CD8-positive, alpha-beta memory T cell (primary cell): ENCODE results near the gene LRATD1. TPM values are rescaled to one million over a fixed set of nuclear protein-coding genes. Genes with fewer than 3 reads are reported as not detected.

Experiments used
- CTCF ChIA-PET: fragments of 350-600 bp; sonication (Branson Sonifier 250); formaldehyde crosslinking; loops from one replicate; lab custom pipeline; 2021; ENCODE audit warnings: antibody characterized with exemption; lab: Charles Lee
- POLR2A ChIA-PET: fragments of 350-600 bp; sonication (Branson Sonifier 250); formaldehyde crosslinking; loops from one replicate; lab custom pipeline; 2021; ENCODE audit warnings: antibody characterized with exemption; lab: Charles Lee
- DNase-seq, 5 donors: peaks; one replicate each; pipeline versions ENCODE4 v3.0.0 to v3.0.0-alpha.2; 2020 to 2022; ENCODE audit warnings: mixed read lengths in 1 of 5
- H3K27ac ChIP-seq: one replicate; pipeline ENCODE4 v1.7.0; 2013; ENCODE audit warnings: low read depth, mild to moderate bottlenecking, low read length, moderate library complexity
- H3K27me3 ChIP-seq: 2 replicates; pipeline ENCODE4 v1.7.0; 2013; ENCODE audit warnings: low read length, mild to moderate bottlenecking; ENCODE audit not compliant: insufficient read depth, poor library complexity, severe bottlenecking
- H3K36me3 ChIP-seq: 2 replicates; pipeline ENCODE4 v1.7.0; 2013; ENCODE audit warnings: mild to moderate bottlenecking, low read length, moderate library complexity; ENCODE audit not compliant: insufficient read depth
- H3K4me1 ChIP-seq: 2 replicates; pipeline ENCODE4 v1.7.0; 2013; ENCODE audit warnings: mild to moderate bottlenecking, low read length, moderate library complexity; ENCODE audit not compliant: insufficient read depth
- H3K4me3 ChIP-seq: 2 replicates; pipeline ENCODE4 v1.7.0; 2013; ENCODE audit warnings: mild to moderate bottlenecking, low read length
- H3K9me3 ChIP-seq: 2 replicates; pipeline ENCODE4 v1.7.0; 2013; ENCODE audit warnings: mild to moderate bottlenecking, low read length
- H3K27ac Mint-ChIP-seq, 8 donors: one replicate each; pipeline ENCODE4 v1.8.0; 2020 to 2021; ENCODE audit warnings: mixed read lengths in 8 of 8, mild to moderate bottlenecking in 6 of 8, inconsistent platforms in 3 of 8, moderate library complexity in 3 of 8
- H3K27me3 Mint-ChIP-seq, 2 donors: one replicate each; pipeline ENCODE4 v1.8.0; 2020 to 2021; ENCODE audit warnings: mixed read lengths in 2 of 2, mild to moderate bottlenecking in 1 of 2, moderate library complexity in 1 of 2
- H3K36me3 Mint-ChIP-seq, 3 donors: one replicate each; pipeline ENCODE4 v1.8.0; 2020 to 2021; ENCODE audit warnings: mixed read lengths in 3 of 3, inconsistent platforms in 1 of 3, mild to moderate bottlenecking in 1 of 3
- H3K4me1 Mint-ChIP-seq, 3 donors: one replicate each; pipeline ENCODE4 v1.8.0; 2020 to 2021; ENCODE audit warnings: mixed read lengths in 3 of 3, inconsistent platforms in 1 of 3, mild to moderate bottlenecking in 1 of 3
- H3K4me3 Mint-ChIP-seq, 7 donors: one replicate each; pipeline ENCODE4 v1.8.0; 2020 to 2021; ENCODE audit warnings: mixed read lengths in 7 of 7, mild to moderate bottlenecking in 6 of 7, moderate library complexity in 4 of 7, inconsistent platforms in 2 of 7
- H3K9me3 Mint-ChIP-seq, 5 donors: one replicate each; pipeline ENCODE4 v1.8.0; 2020 to 2022; ENCODE audit warnings: mixed read lengths in 5 of 5, mild to moderate bottlenecking in 3 of 5, moderate library complexity in 2 of 5, inconsistent platforms in 1 of 5
- polyA plus RNA-seq: library from polyadenylated mRNA; unstranded; fragments of 300-500 nt; fragmentation: Illumina TruSeq; gene quantifications from one replicate; pipeline ENCODE4 v1.2.3, GENCODE V29; 2021
- total RNA-seq, 2 experiments: library from RNA; stranded (reverse); gene quantifications; one replicate each; pipeline ENCODE4 v1.2.3, GENCODE V29; 2021

The LRATD1 gene
- total and polyA plus RNA-seq, 3 experiments from 2014 or later: not detected

GRCh38 chr2:14656146-14656545, 23.6 kb downstream of the LRATD1 start:
- no peak overlapping the region for H3K27ac Mint-ChIP-seq
- H3K36me3 Mint-ChIP-seq: no peaks in the 10 kb centered on the region
- Histone ChIP-seq H3K36me3 (no peaks in the 10 kb centered on the region), H3K27me3 (no peaks in the 10 kb centered on the region), H3K4me1 (no peaks in the 10 kb centered on the region), H3K27ac (no peak overlapping the region), H3K4me3 (no peak overlapping the region), H3K9me3 (no peaks in the 10 kb centered on the region)
- DNase-seq: no peak
- POLR2A ChIA-PET: no interaction called here
- CTCF ChIA-PET: no interaction called here
- H3K4me3 Mint-ChIP-seq: no peak overlapping the region
- no peaks in the 10 kb centered on the region for H3K27me3 Mint-ChIP-seq
- no peaks in the 10 kb centered on the region for H3K4me1 Mint-ChIP-seq
- peaks cover 0 to 6% (median 0%) of the 10 kb centered on the region in 5 donors for H3K9me3 Mint-ChIP-seq

- peaks cover 0 to 6% (median 0%) of the 10 kb centered on the region in 5 donors for H3K9me3 Mint-ChIP-seq
- H3K27me3 Mint-ChIP-seq: peaks cover 0 to 1% of the 10 kb centered on the region in 2 donors
- DNase-seq: no peak
- H3K4me1 Mint-ChIP-seq: no peaks in the 10 kb centered on the region
- no peak overlapping the region for H3K4me3 ChIP-seq
- no peak overlapping the region for H3K27ac ChIP-seq
- CTCF ChIA-PET: no interaction called here
- H3K36me3 ChIP-seq: no peaks in the 10 kb centered on the region
- no peak overlapping the region for H3K27ac Mint-ChIP-seq
- POLR2A ChIA-PET: no interaction called here
- no peaks in the 10 kb centered on the region for H3K9me3 ChIP-seq
- no peaks in the 10 kb centered on the region for H3K4me1 ChIP-seq
- no peaks in the 10 kb centered on the region for H3K36me3 Mint-ChIP-seq
- no peak overlapping the region for H3K4me3 Mint-ChIP-seq
- H3K27me3 ChIP-seq: no peaks in the 10 kb centered on the region
Measured at GRCh38 chr2:14661163-14661562, 28.6 kb downstream of the LRATD1 start.

- Histone ChIP-seq H3K27me3 (no peaks in the 10 kb centered on the region), H3K4me1 (no peaks in the 10 kb centered on the region), H3K4me3 (no peak overlapping the region), H3K27ac (no peak overlapping the region), H3K36me3 (no peaks in the 10 kb centered on the region), H3K9me3 (no peaks in the 10 kb centered on the region)
- ChIA-PET CTCF (no interaction called here), POLR2A (no interaction called here)
- Mint-ChIP-seq H3K27ac (no peak overlapping the region), H3K36me3 (no peaks in the 10 kb centered on the region), H3K9me3 (peaks cover 0 to 5% (median 0%) of the 10 kb centered on the region in 5 donors), H3K4me1 (no peaks in the 10 kb centered on the region), H3K4me3 (no peak overlapping the region), H3K27me3 (no peaks in the 10 kb centered on the region)
- DNase-seq: no peak
Measured at GRCh38 chr2:14673351-14673875, 40.9 kb downstream of the LRATD1 start.

DNA sequence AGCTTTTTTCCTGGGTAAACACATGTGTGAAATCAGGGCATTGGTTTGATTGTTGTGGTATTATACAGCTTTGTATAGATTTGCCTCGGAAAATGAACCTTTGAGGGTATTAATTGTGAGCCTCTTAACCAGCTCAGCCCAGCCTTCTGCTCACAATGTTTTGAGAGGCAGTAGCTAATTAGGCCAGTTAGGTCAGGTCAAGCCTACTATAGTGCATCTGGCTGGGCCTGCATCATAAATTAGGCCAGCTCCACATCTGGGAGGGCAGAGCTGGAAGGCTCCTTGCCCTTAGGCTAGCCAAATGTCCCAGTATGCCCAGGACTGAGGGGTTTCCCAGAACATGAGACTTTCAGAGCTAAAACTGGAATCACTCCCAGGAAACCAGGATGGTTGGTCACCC, 43.0 kb downstream of the LRATD1 start:
- Mint-ChIP-seq H3K4me3 (no peak overlapping the region), H3K27ac (no peak overlapping the region), H3K27me3 (no peaks in the 10 kb centered on the region), H3K9me3 (peaks cover 0 to 5% (median 0%) of the 10 kb centered on the region in 5 donors), H3K36me3 (no peaks in the 10 kb centered on the region), H3K4me1 (no peaks in the 10 kb centered on the region)
- Histone ChIP-seq H3K27me3 (no peaks in the 10 kb centered on the region), H3K9me3 (no peaks in the 10 kb centered on the region), H3K27ac (no peak overlapping the region), H3K4me1 (no peaks in the 10 kb centered on the region), H3K36me3 (no peaks in the 10 kb centered on the region), H3K4me3 (no peak overlapping the region)
- ChIA-PET POLR2A (no interaction called here), CTCF (no interaction called here)
- DNase-seq: no peak

- Mint-ChIP-seq H3K9me3 (peaks cover 0 to 5% (median 0%) of the 10 kb centered on the region in 5 donors), H3K36me3 (no peaks in the 10 kb centered on the region), H3K27ac (no peak overlapping the region), H3K4me1 (no peaks in the 10 kb centered on the region), H3K27me3 (no peaks in the 10 kb centered on the region), H3K4me3 (no peak overlapping the region)
- H3K36me3 ChIP-seq: no peaks in the 10 kb centered on the region
- no peaks in the 10 kb centered on the region for H3K27me3 ChIP-seq
- ChIA-PET POLR2A (no interaction called here), CTCF (no interaction called here)
- H3K4me3 ChIP-seq: no peak overlapping the region
- no peaks in the 10 kb centered on the region for H3K9me3 ChIP-seq
- H3K27ac ChIP-seq: no peak overlapping the region
- DNase-seq: no peak
- H3K4me1 ChIP-seq: no peaks in the 10 kb centered on the region
Measured at GRCh38 chr2:14676371-14676770, 43.9 kb downstream of the LRATD1 start.

DNA sequence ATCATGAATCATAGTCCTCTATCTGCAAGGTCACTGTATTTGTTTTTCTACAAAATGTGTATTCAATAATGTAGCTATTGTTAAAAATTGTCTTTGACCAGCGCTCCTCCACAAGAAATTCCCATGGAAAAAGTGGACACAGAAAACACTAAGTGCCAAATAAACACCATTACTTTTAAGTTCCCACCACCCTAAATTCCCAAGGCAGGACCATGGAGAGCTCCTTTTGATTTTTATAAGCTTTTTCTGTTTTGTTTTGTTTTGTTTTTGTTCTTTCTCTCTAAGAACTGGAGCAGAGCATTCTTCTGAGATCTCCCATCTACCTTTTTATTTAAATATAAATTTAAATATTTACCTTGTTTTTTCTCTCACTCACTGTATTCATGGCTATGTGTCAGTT, 44.5 kb downstream of the LRATD1 start:
- DNase-seq: no peak
- Mint-ChIP-seq H3K9me3 (peaks cover 0 to under 1% (median 0%) of the 10 kb centered on the region in 5 donors), H3K4me3 (no peak overlapping the region), H3K4me1 (no peaks in the 10 kb centered on the region), H3K27me3 (no peaks in the 10 kb centered on the region), H3K27ac (no peak overlapping the region), H3K36me3 (no peaks in the 10 kb centered on the region)
- no peaks in the 10 kb centered on the region for H3K9me3 ChIP-seq
- ChIA-PET POLR2A (no interaction called here), CTCF (no interaction called here)
- no peak overlapping the region for H3K27ac ChIP-seq
- H3K36me3 ChIP-seq: no peaks in the 10 kb centered on the region
- no peak overlapping the region for H3K4me3 ChIP-seq
- no peaks in the 10 kb centered on the region for H3K27me3 ChIP-seq
- H3K4me1 ChIP-seq: no peaks in the 10 kb centered on the region

DNA sequence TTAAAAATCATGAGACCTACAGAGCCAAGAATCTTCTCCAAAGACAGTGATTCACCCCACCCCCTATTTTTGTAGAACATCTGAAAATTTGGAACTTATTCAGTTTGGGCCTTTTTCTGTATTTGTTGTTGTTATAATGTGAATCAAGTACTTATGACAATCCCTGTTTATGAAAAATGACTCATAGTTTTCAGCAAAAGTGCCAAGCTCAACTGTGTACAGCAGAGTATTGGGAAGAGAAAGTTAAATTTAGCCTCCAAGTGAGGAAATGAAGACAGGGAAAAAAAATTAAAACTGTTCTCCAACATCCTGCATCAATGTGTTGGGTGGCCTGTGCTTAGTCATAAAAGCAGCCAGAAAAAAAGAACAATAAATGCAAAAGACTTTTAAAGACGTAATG, 46.2 kb downstream of the LRATD1 start:
- Mint-ChIP-seq H3K4me1 (no peaks in the 10 kb centered on the region), H3K27me3 (no peaks in the 10 kb centered on the region), H3K27ac (no peak overlapping the region), H3K9me3 (no peaks in the 10 kb centered on the region), H3K36me3 (no peaks in the 10 kb centered on the region), H3K4me3 (no peak overlapping the region)
- H3K27me3 ChIP-seq: no peaks in the 10 kb centered on the region
- no peaks in the 10 kb centered on the region for H3K4me1 ChIP-seq
- no peak for DNase-seq
- CTCF ChIA-PET: no interaction called here
- POLR2A ChIA-PET: no interaction called here
- no peaks in the 10 kb centered on the region for H3K9me3 ChIP-seq
- no peaks in the 10 kb centered on the region for H3K36me3 ChIP-seq
- no peak overlapping the region for H3K27ac ChIP-seq
- H3K4me3 ChIP-seq: no peak overlapping the region

GRCh38 chr2:14681608-14682007, 49.1 kb downstream of the LRATD1 start:
- Histone ChIP-seq H3K36me3 (no peaks in the 10 kb centered on the region), H3K4me3 (no peak overlapping the region), H3K4me1 (no peaks in the 10 kb centered on the region), H3K9me3 (no peaks in the 10 kb centered on the region), H3K27ac (no peak overlapping the region), H3K27me3 (no peaks in the 10 kb centered on the region)
- ChIA-PET POLR2A (no interaction called here), CTCF (no interaction called here)
- Mint-ChIP-seq H3K27ac (no peak overlapping the region), H3K4me1 (no peaks in the 10 kb centered on the region), H3K36me3 (no peaks in the 10 kb centered on the region), H3K9me3 (peaks cover 0 to 3% (median 3%) of the 10 kb centered on the region in 5 donors), H3K27me3 (no peaks in the 10 kb centered on the region), H3K4me3 (no peak overlapping the region)
- DNase-seq: no peak
